ENCODE results near the gene PHACTR1. TPM values are rescaled to one million over a fixed set of nuclear protein-coding genes. Genes with fewer than 3 reads are reported as not detected.
A peak's percentile ranks its signal among the peaks of the same experiment; 100 is the strongest.

The PHACTR1 gene
- total RNA-seq, 1 experiment from 2014 or later: 0.05 TPM

GRCh38 chr6:12886961-12887775 lies 170.6 kb downstream of the PHACTR1 start:
- intact Hi-C loops (cut with micrococcal nuclease; ENCODE audit: unreplicated experiment) (no loop called here), in situ Hi-C loops (cut with HindIII; ENCODE audit: low pct_unique_long_range_greater_than_20kb, low sequenced_read_pairs) (no loop called here)
- no TSS peak for BruUV-seq (replicated peaks)
- H3K4me1 ChIP-seq (ENCODE audit: control insufficient read depth, insufficient read depth, low read length): no peaks in the 10 kb centered on the region
- TF ChIP-seq SIN3A (IDR thresholded peaks at IDR 0.05; ENCODE audit: borderline replicate concordance, insufficient read depth, low read depth, low read length) (no peak), REST (IDR thresholded peaks at IDR 0.05; ENCODE audit: insufficient read depth in 1 of 2, low read depth in 2 of 2, low read length in 1 of 2) (no peak), TCF7L2 (IDR thresholded peaks at IDR 0.05; ENCODE audit: low read depth, low read length) (no peak), POLR2AphosphoS5 (IDR thresholded peaks at IDR 0.05; ENCODE audit: low read depth, low read length) (no peak)
- TF ChIP-seq, protein P1, sequence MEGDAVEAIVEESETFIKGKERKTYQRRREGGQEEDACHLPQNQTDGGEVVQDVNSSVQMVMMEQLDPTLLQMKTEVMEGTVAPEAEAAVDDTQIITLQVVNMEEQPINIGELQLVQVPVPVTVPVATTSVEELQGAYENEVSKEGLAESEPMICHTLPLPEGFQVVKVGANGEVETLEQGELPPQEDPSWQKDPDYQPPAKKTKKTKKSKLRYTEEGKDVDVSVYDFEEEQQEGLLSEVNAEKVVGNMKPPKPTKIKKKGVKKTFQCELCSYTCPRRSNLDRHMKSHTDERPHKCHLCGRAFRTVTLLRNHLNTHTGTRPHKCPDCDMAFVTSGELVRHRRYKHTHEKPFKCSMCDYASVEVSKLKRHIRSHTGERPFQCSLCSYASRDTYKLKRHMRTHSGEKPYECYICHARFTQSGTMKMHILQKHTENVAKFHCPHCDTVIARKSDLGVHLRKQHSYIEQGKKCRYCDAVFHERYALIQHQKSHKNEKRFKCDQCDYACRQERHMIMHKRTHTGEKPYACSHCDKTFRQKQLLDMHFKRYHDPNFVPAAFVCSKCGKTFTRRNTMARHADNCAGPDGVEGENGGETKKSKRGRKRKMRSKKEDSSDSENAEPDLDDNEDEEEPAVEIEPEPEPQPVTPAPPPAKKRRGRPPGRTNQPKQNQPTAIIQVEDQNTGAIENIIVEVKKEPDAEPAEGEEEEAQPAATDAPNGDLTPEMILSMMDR (IDR thresholded peaks at IDR 0.05): no peak
- ATAC-seq: no peak
- ChIA-PET POLR2A (no interaction called here), CTCF (no interaction called here)
- no peaks in the 10 kb centered on the region; the same call in 1 of the 2 replicates for H3K9me3 ChIP-seq (ENCODE audit: control insufficient read depth, insufficient read depth, low read depth, low read length)
- DNase-seq (ENCODE audit: low read depth, low spot score): no peak
- H3K27me3 ChIP-seq (ENCODE audit: control insufficient read depth, insufficient read depth, low read length): no peaks in the 10 kb centered on the region
- no peaks in the 10 kb centered on the region for H3K36me3 ChIP-seq (ENCODE audit: control insufficient read depth, insufficient read depth, low read length)
- H3K27ac ChIP-seq (ENCODE audit: low read length): no peak overlapping the region
- no peak overlapping the region for H3K4me3 ChIP-seq (ENCODE audit: low read depth in 2 of 2, low read length in 2 of 2)

DNA sequence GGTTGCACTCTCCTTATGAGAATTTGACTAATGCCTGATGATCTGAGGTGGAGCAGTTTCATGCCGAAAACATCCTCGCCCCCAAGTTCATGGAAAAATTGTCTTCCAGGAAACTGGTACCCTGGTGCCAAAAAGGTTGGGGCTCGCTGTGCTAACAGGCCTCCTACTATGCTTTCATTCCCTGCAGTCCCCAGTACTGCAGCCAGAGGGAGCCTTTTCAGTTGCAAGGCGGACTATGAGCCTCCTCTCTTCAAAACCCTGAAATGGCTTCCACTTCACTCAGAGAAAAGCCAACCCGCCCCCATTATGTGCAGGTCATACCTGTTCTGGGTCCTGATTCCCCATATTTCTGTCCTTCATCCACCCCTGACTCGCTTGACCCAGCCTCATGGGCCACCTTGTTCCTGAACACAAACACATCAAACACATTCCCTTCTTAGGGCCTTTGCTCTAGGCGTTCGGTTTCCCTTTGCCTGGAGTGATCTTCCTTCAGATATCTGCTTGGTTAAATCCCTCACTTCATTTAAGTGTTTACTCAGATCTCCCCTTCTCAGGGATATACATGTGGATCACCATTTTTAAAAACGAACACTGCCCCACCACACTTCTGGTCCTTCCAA lies 173.7 kb downstream of the PHACTR1 start:
- no peak for DNase-seq (ENCODE audit: low read depth, low spot score)
- no TSS peak for BruUV-seq (replicated peaks)
- TF ChIP-seq REST (IDR thresholded peaks at IDR 0.05; ENCODE audit: insufficient read depth in 1 of 2, low read depth in 2 of 2, low read length in 1 of 2): no peak
- TF ChIP-seq, protein P1 (IDR thresholded peaks at IDR 0.05): peak; percentile 72
- POLR2A ChIA-PET: no interaction called here
- Histone ChIP-seq H3K4me3 (ENCODE audit: low read depth in 2 of 2, low read length in 2 of 2) (no peak overlapping the region), H3K36me3 (ENCODE audit: control insufficient read depth, insufficient read depth, low read length) (no peaks in the 10 kb centered on the region), H3K9me3 (ENCODE audit: control insufficient read depth, insufficient read depth, low read depth, low read length) (no peaks in the 10 kb centered on the region; the same call in 1 of the 2 replicates), H3K4me1 (ENCODE audit: control insufficient read depth, insufficient read depth, low read length) (no peaks in the 10 kb centered on the region), H3K27me3 (ENCODE audit: control insufficient read depth, insufficient read depth, low read length) (no peaks in the 10 kb centered on the region), H3K27ac (ENCODE audit: low read length) (no peak overlapping the region)
- no peak for ATAC-seq
- in situ Hi-C loops (cut with HindIII; ENCODE audit: low pct_unique_long_range_greater_than_20kb, low sequenced_read_pairs) (no loop called here), intact Hi-C loops (cut with micrococcal nuclease; ENCODE audit: unreplicated experiment) (no loop called here)
- CTCF ChIA-PET: no interaction called here
